Measurements from ENCODE around the gene CDK1. TPM values are rescaled to one million over a fixed set of nuclear protein-coding genes. Genes with fewer than 3 reads are reported as not detected.

CDK1 gene
- total and polyA plus RNA-seq, 2 experiments from 2014 or later: 40.5 to 43.2 TPM

- peaks cover 48% of the 10 kb centered on the region for H3K4me1 ChIP-seq (ENCODE audit: insufficient read depth)
- no peaks in the 10 kb centered on the region for H4K20me1 ChIP-seq (ENCODE audit: insufficient read depth)
- TF ChIP-seq EZH2 (IDR thresholded peaks at IDR 0.05; ENCODE audit: insufficient read depth, poor library complexity, severe bottlenecking) (no peak), EZH2phosphoT487 (IDR thresholded peaks at IDR 0.05; ENCODE audit: insufficient read depth, low read depth) (no peak)
- 0 out of 2 replicates have a peak overlapping the region, but pooled peaks have one; percentile 64 for H3K27ac ChIP-seq
- no peak overlapping the region for H2AFZ ChIP-seq
- no peaks in the 10 kb centered on the region for H3K9me3 ChIP-seq (ENCODE audit: low read depth)
- peak overlapping the region; percentile 24 for H3K4me2 ChIP-seq (ENCODE audit: unreplicated experiment)
- no peak overlapping the region for H3K9ac ChIP-seq
- H3K79me2 ChIP-seq (ENCODE audit: insufficient read depth): no peaks in the 10 kb centered on the region
- H3K27me3 ChIP-seq (replicated peaks; ENCODE audit: insufficient read depth): no peaks in the 10 kb centered on the region
- H3K4me3 ChIP-seq: no peak overlapping the region
- in situ Hi-C loops (cut with MboI): loop anchor here (10.0 to 25.0 kb wide), 3 partner anchors 147 to 920 kb away; no protein-coding TSS in a partner anchor
- DNase-seq: peak; percentile 64
- 30 to 31% methylated on average over 4 of the region's 4 CpGs for WGBS, 2 experiments (ENCODE audit: low coverage in 1 of 2, low lambda C conversion rate in 2 of 2, missing lambda C conversion rate in 2 of 2)
- peaks cover 35% of the 10 kb centered on the region for H3F3A ChIP-seq (ENCODE audit: insufficient read depth)
- H3K36me3 ChIP-seq (ENCODE audit: low read depth): no peaks in the 10 kb centered on the region
- H3K9me2 ChIP-seq (ENCODE audit: insufficient read depth): no peaks in the 10 kb centered on the region
Measured at GRCh38 chr10:60817398-60817805, 39.1 kb downstream of the CDK1 start.

- peaks cover 35% of the 10 kb centered on the region for H3F3A ChIP-seq (ENCODE audit: insufficient read depth)
- H3K27ac ChIP-seq: peak overlapping the region; percentile 64
- no peak overlapping the region for H2AFZ ChIP-seq
- WGBS, 2 experiments (ENCODE audit: low coverage in 1 of 2, low lambda C conversion rate in 2 of 2, missing lambda C conversion rate in 2 of 2): 0 to 4% methylated on average over 3 of the region's 3 CpGs
- peak overlapping the region; percentile 36; the same call in 1 of the 2 replicates for H3K9ac ChIP-seq
- H3K4me2 ChIP-seq (ENCODE audit: unreplicated experiment): peak overlapping the region; percentile 72
- H4K20me1 ChIP-seq (ENCODE audit: insufficient read depth): no peaks in the 10 kb centered on the region
- in situ Hi-C loops (cut with MboI): loop anchor here (10.0 to 25.0 kb wide), 3 partner anchors 147 to 919 kb away; no protein-coding TSS in a partner anchor
- no peaks in the 10 kb centered on the region for H3K9me3 ChIP-seq (ENCODE audit: low read depth)
- H3K4me1 ChIP-seq (ENCODE audit: insufficient read depth): peaks cover 48% of the 10 kb centered on the region
- H3K4me3 ChIP-seq: no peak overlapping the region
- H3K79me2 ChIP-seq (ENCODE audit: insufficient read depth): no peaks in the 10 kb centered on the region
- TF ChIP-seq EZH2 (IDR thresholded peaks at IDR 0.05; ENCODE audit: insufficient read depth, poor library complexity, severe bottlenecking) (no peak), EZH2phosphoT487 (IDR thresholded peaks at IDR 0.05; ENCODE audit: insufficient read depth, low read depth) (no peak)
- no peaks in the 10 kb centered on the region for H3K27me3 ChIP-seq (replicated peaks; ENCODE audit: insufficient read depth)
- no peaks in the 10 kb centered on the region for H3K36me3 ChIP-seq (ENCODE audit: low read depth)
- peak; percentile 89 for DNase-seq
- no peaks in the 10 kb centered on the region for H3K9me2 ChIP-seq (ENCODE audit: insufficient read depth)
Measured at GRCh38 chr10:60818134-60818770, 40.0 kb downstream of the CDK1 start.

GRCh38 chr10:60819271-60819670 is 41.0 kb downstream of the CDK1 start:
- no peak for TF ChIP-seq EZH2 (IDR thresholded peaks at IDR 0.05; ENCODE audit: insufficient read depth, poor library complexity, severe bottlenecking)
- no peak for TF ChIP-seq EZH2phosphoT487 (IDR thresholded peaks at IDR 0.05; ENCODE audit: insufficient read depth, low read depth)
- Histone ChIP-seq H3K4me1 (ENCODE audit: insufficient read depth) (peaks cover 48% of the 10 kb centered on the region), H3K36me3 (ENCODE audit: low read depth) (no peaks in the 10 kb centered on the region), H3K79me2 (ENCODE audit: insufficient read depth) (no peaks in the 10 kb centered on the region), H3K9me3 (ENCODE audit: low read depth) (no peaks in the 10 kb centered on the region), H3K4me2 (ENCODE audit: unreplicated experiment) (peak overlapping the region; percentile 72), H3F3A (ENCODE audit: insufficient read depth) (peaks cover 35% of the 10 kb centered on the region), H2AFZ (no peak overlapping the region), H3K27ac (peak overlapping the region; percentile 64; the same call in 1 of the 2 replicates), H3K27me3 (replicated peaks; ENCODE audit: insufficient read depth) (no peaks in the 10 kb centered on the region), H4K20me1 (ENCODE audit: insufficient read depth) (no peaks in the 10 kb centered on the region), H3K9me2 (ENCODE audit: insufficient read depth) (no peaks in the 10 kb centered on the region), H3K4me3 (no peak overlapping the region), H3K9ac (no peak overlapping the region)
- DNase-seq: no peak
- WGBS, 2 experiments (ENCODE audit: low coverage in 1 of 2, low lambda C conversion rate in 2 of 2, missing lambda C conversion rate in 2 of 2): 85 to 87% methylated on average over 6 of the region's 6 CpGs
- in situ Hi-C loops (cut with MboI): loop anchor here (10.0 to 25.0 kb wide), 3 partner anchors 146 to 918 kb away; no protein-coding TSS in a partner anchor

- Histone ChIP-seq H3K9ac (no peak overlapping the region), H2AFZ (no peak overlapping the region), H4K20me1 (ENCODE audit: insufficient read depth) (no peaks in the 10 kb centered on the region), H3K4me2 (ENCODE audit: unreplicated experiment) (peak overlapping the region; percentile 29), H3K9me3 (ENCODE audit: low read depth) (no peaks in the 10 kb centered on the region), H3K4me3 (no peak overlapping the region), H3K9me2 (ENCODE audit: insufficient read depth) (no peaks in the 10 kb centered on the region), H3K27ac (no peak overlapping the region), H3K4me1 (ENCODE audit: insufficient read depth) (peaks cover 48% of the 10 kb centered on the region), H3K36me3 (ENCODE audit: low read depth) (no peaks in the 10 kb centered on the region), H3K27me3 (replicated peaks; ENCODE audit: insufficient read depth) (no peaks in the 10 kb centered on the region), H3K79me2 (ENCODE audit: insufficient read depth) (no peaks in the 10 kb centered on the region), H3F3A (ENCODE audit: insufficient read depth) (peaks cover 35% of the 10 kb centered on the region)
- in situ Hi-C loops (cut with MboI): loop anchor here (25.0 kb wide), 1 partner anchor 917 kb away; no protein-coding TSS in a partner anchor
- TF ChIP-seq EZH2phosphoT487 (IDR thresholded peaks at IDR 0.05; ENCODE audit: insufficient read depth, low read depth) (0 out of 2 replicates have a peak, but pooled peaks have one; percentile 48), EZH2 (IDR thresholded peaks at IDR 0.05; ENCODE audit: insufficient read depth, poor library complexity, severe bottlenecking) (no peak)
- WGBS, 2 experiments (ENCODE audit: low coverage in 1 of 2, low lambda C conversion rate in 2 of 2, missing lambda C conversion rate in 2 of 2): 41 to 45% methylated on average over 6 of the region's 6 CpGs
- DNase-seq: peak; percentile 70
Measured at GRCh38 chr10:60820093-60820754, 41.9 kb downstream of the CDK1 start.

Data from GM23248 (cell line).